AG04450 (cell line): ENCODE data around the gene PKP1. TPM values are rescaled to one million over a fixed set of nuclear protein-coding genes. Genes with fewer than 3 reads are reported as not detected.

Experiments
- CTCF ChIA-PET: fragments of 300-600, 350-600 bp; formaldehyde crosslinking; extraction: SDS; loops from one replicate; lab custom pipeline; 2022; ENCODE audit warnings: antibody characterized with exemption, inconsistent platforms; lab: Charles Lee
- POLR2A ChIA-PET: fragments of 350-600 bp; formaldehyde crosslinking; extraction: SDS; loops from one replicate; lab custom pipeline; 2021; ENCODE audit warnings: antibody characterized with exemption, inconsistent platforms; lab: Yijun Ruan, JAX
- DNase-seq: peaks from one replicate; pipeline ENCODE4 v3.0.0-alpha.2; 2011; ENCODE audit warnings: low read depth, low spot score
- H3K27ac ChIP-seq: one replicate; pipeline ENCODE4 v1.5.1; 2012; ENCODE audit warnings: low read depth, low read length, control low read depth
- H3K27me3 ChIP-seq: one replicate; pipeline ENCODE4 v1.6.0; 2012; ENCODE audit warnings: low read length; ENCODE audit not compliant: control insufficient read depth, insufficient read depth
- H3K4me3 ChIP-seq: 2 replicates; pipeline ENCODE4 v1.5.1; 2011; ENCODE audit warnings: mild to moderate bottlenecking, low read depth, low read length, control low read depth
- H3K9me3 ChIP-seq: 2 replicates; pipeline ENCODE4 v1.5.1; 2012; ENCODE audit warnings: low read length; ENCODE audit not compliant: control insufficient read depth, insufficient read depth
- polyA plus RNA-seq: library from polyadenylated mRNA; depleted of rRNA; stranded (reverse); fragments of >200 nt; gene quantifications from 2 replicates; pipeline ENCODE4 v1.2.3, GENCODE V29; 2011
- TF ChIP-seq, protein P1 (sequence below): IDR thresholded peaks from 2 replicates; pipeline ENCODE4 v1.5.1; 2011; ENCODE audit warnings: low read depth, low read length, control low read depth, inconsistent platforms

Gene PKP1
- polyA plus RNA-seq, 1 experiment: 0.04 TPM

GRCh38 chr1:201346987-201347386, 63.7 kb downstream of the PKP1 start:
- TF ChIP-seq, protein P1, sequence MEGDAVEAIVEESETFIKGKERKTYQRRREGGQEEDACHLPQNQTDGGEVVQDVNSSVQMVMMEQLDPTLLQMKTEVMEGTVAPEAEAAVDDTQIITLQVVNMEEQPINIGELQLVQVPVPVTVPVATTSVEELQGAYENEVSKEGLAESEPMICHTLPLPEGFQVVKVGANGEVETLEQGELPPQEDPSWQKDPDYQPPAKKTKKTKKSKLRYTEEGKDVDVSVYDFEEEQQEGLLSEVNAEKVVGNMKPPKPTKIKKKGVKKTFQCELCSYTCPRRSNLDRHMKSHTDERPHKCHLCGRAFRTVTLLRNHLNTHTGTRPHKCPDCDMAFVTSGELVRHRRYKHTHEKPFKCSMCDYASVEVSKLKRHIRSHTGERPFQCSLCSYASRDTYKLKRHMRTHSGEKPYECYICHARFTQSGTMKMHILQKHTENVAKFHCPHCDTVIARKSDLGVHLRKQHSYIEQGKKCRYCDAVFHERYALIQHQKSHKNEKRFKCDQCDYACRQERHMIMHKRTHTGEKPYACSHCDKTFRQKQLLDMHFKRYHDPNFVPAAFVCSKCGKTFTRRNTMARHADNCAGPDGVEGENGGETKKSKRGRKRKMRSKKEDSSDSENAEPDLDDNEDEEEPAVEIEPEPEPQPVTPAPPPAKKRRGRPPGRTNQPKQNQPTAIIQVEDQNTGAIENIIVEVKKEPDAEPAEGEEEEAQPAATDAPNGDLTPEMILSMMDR: no peak
- H3K9me3 ChIP-seq: peaks cover 2% of the 10 kb centered on the region; the same call in 1 of the 2 replicates
- no peak for DNase-seq
- no peak overlapping the region for H3K27ac ChIP-seq
- ChIA-PET POLR2A (interaction anchor here (0.8 kb wide), 1 partner anchor 166 kb away, joined by 5 read pairs; no protein-coding TSS in a partner anchor), CTCF (interaction anchor here (0.6 to 6.3 kb wide), 39 partner anchors 9 to 575 kb away, joined by 3 to 66 read pairs (median 4); partner anchors contain the start of gene PKP1)
- no peak overlapping the region for H3K4me3 ChIP-seq
- peaks cover 45% of the 10 kb centered on the region for H3K27me3 ChIP-seq

DNA sequence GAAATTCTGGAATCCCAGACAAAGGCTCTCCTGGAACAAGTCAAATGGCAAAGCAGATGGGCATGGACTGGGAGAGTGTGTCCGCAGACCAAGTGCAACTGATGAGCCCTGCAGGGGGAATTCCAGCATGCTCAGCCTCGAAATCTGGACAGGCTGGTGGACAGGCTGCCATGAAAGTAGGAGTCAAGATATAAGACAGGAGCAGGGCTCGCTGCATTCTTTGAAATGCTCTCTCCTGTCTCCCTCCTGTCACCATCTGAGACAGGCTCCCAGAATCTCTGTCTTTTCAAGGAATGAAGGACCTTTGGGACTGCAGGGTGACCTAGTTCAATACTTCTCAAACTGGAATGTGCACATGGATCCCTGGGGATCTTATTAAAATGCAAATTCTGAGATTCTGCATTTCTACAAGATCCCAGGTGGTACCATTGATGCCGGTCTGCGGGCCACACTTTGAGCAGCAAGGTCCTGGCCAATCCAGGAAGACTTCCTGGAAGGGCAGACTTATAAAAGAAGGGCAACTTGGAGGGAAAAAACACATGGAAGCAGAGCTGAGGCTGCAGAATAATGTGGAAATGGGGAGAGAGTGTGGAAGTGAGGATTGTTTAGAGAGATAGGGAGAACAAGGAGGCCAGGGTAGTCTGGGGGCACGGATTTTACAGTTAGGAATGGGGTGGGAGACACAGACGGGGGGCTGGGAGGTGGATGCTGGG, 64.3 kb downstream of the PKP1 start:
- CTCF ChIA-PET: interaction anchor here (0.6 to 6.3 kb wide), 34 partner anchors 10 to 576 kb away, joined by 3 to 66 read pairs (median 5); partner anchors contain the start of gene PKP1
- Histone ChIP-seq H3K27ac (no peak overlapping the region), H3K27me3 (peaks cover 44% of the 10 kb centered on the region), H3K9me3 (no peaks in the 10 kb centered on the region; the same call in 1 of the 2 replicates), H3K4me3 (no peak overlapping the region)
- no peak for DNase-seq
- POLR2A ChIA-PET: no interaction called here
- TF ChIP-seq, protein P1: no peak

- POLR2A ChIA-PET: no interaction called here
Observed at GRCh38 chr1:201348211-201348566, 64.9 kb downstream of the PKP1 start.

GRCh38 chr1:201349092-201349491, 65.8 kb downstream of the PKP1 start:
- ChIA-PET POLR2A (no interaction called here), CTCF (interaction anchor here (0.6 to 6.3 kb wide), 16 partner anchors 12 to 377 kb away, joined by 3 to 66 read pairs (median 6); no protein-coding TSS in a partner anchor)
- TF ChIP-seq, protein P1: no peak
- Histone ChIP-seq H3K9me3 (no peaks in the 10 kb centered on the region; the same call in 1 of the 2 replicates), H3K27ac (no peak overlapping the region), H3K4me3 (no peak overlapping the region), H3K27me3 (peaks cover 35% of the 10 kb centered on the region)
- DNase-seq: no peak

More at GRCh38 chr1:201348211-201348566, 64.9 kb downstream of the PKP1 start:
- Histone ChIP-seq H3K4me3 (no peak overlapping the region), H3K27me3 (peaks cover 39% of the 10 kb centered on the region), H3K27ac (no peak overlapping the region), H3K9me3 (no peaks in the 10 kb centered on the region; the same call in 1 of the 2 replicates)
- peak; percentile 27 for DNase-seq
- TF ChIP-seq, protein P1: peak; percentile 84
- CTCF ChIA-PET: interaction anchor here (0.8 to 6.3 kb wide), 14 partner anchors 13 to 377 kb away, joined by 3 to 66 read pairs (median 6); no protein-coding TSS in a partner anchor

GRCh38 chr1:201350361-201350725, 67.0 kb downstream of the PKP1 start:
- CTCF ChIA-PET: interaction anchor here (1.3 to 6.3 kb wide), 4 partner anchors 10 to 163 kb away, joined by 5 to 66 read pairs (median 12); no protein-coding TSS in a partner anchor
- DNase-seq: no peak
- Histone ChIP-seq H3K4me3 (no peak overlapping the region), H3K27me3 (peaks cover 36% of the 10 kb centered on the region), H3K9me3 (no peaks in the 10 kb centered on the region), H3K27ac (no peak overlapping the region)
- TF ChIP-seq, protein P1: no peak
- POLR2A ChIA-PET: no interaction called here
